Uterus (tissue), 2 donors: ENCODE data around the gene IBA57.

Experiments used
- POLR2A ChIP-seq, 2 donors: fragments of 450-650 bp; IDR thresholded peaks; one replicate each; pipeline ENCODE4 v1.6.1; 2016; ENCODE audit warnings: antibody characterized with exemption in 2 of 2, mild to moderate bottlenecking in 1 of 2, moderate library complexity in 1 of 2
- TF ChIP-seq, protein P1 (sequence below), 4 experiments: fragments of 200-600 bp in 2 of 4; fragments of 450-650 bp in 2 of 4; sonication (generic) in 2 of 4; IDR thresholded peaks; one replicate each; pipeline ENCODE4 v1.5.1; 2016 to 2019; ENCODE audit warnings: antibody characterized with exemption in 4 of 4, mild to moderate bottlenecking in 2 of 4, moderate library complexity in 1 of 4

DNA sequence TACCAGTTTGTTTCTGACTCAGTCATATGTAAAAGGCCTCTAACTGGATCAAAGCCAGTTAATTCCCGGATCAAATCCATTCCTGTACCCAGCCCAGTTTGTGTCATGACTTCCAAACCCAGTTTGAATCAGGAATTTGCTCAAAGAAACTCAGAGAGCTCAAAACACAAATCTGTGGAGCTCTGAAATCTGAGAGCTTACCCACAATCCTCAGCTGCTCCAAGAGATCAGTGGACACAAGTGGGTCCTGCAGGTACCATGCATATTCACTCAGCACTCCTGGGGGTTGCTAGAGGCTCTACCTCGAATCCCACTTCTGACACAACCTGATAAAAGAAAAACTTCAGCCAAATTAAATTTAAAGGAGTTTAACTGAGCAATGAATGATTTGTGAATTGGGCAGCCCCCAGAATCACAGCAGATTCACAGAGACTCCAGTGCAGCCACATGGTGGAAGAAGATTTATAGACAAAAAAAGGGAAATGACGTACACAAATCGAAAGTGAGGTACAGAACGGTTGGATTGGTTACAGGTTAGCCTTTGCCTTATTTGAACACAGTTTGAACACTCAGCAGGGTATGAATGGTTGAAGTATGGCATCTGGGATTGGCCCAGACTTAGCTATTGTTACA lies 44.6 kb upstream of the IBA57 start:
- TF ChIP-seq, protein P1, sequence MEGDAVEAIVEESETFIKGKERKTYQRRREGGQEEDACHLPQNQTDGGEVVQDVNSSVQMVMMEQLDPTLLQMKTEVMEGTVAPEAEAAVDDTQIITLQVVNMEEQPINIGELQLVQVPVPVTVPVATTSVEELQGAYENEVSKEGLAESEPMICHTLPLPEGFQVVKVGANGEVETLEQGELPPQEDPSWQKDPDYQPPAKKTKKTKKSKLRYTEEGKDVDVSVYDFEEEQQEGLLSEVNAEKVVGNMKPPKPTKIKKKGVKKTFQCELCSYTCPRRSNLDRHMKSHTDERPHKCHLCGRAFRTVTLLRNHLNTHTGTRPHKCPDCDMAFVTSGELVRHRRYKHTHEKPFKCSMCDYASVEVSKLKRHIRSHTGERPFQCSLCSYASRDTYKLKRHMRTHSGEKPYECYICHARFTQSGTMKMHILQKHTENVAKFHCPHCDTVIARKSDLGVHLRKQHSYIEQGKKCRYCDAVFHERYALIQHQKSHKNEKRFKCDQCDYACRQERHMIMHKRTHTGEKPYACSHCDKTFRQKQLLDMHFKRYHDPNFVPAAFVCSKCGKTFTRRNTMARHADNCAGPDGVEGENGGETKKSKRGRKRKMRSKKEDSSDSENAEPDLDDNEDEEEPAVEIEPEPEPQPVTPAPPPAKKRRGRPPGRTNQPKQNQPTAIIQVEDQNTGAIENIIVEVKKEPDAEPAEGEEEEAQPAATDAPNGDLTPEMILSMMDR (IDR thresholded peaks at IDR 0.05) = no peak
- no peak for TF ChIP-seq POLR2A (IDR thresholded peaks at IDR 0.05)
